IMR-90 (cell line): ENCODE data around the gene NLGN2. TPM values are rescaled to one million over a fixed set of nuclear protein-coding genes. Genes with fewer than 3 reads are reported as not detected.

Experiments
- ATAC-seq: fragments of 200-7000 bp; cut with Tn5 transposase; 2 replicates; pipeline ENCODE4 v1.9.1; 2020; ENCODE audit warnings: low read depth, mild to moderate bottlenecking, moderate library complexity
- BruUV-seq: library from RNA; stranded (reverse); fragments of 400-500 nt; replicated peaks from 2 replicates; lab custom pipeline; 2021; lab: Mats Ljungman, UMichigan
- CTCF ChIA-PET: fragments of 300-600 bp; formaldehyde crosslinking; extraction: SDS; loops from one replicate; lab custom pipeline; 2021; ENCODE audit warnings: antibody characterized with exemption; lab: Yijun Ruan, JAX
- POLR2A ChIA-PET: fragments of 300-600 bp; sonication (Branson Sonifier 250); formaldehyde crosslinking; loops from one replicate; lab custom pipeline; 2022; ENCODE audit warnings: antibody characterized with exemption; ENCODE audit not compliant: unreplicated experiment; lab: Charles Lee
- DNase-seq: peaks from one replicate; pipeline ENCODE4 v3.0.0; 2013
- H2AFZ ChIP-seq: replicated peaks from 2 replicates; pipeline ENCODE3; 2013; ENCODE audit warnings: low read length, mild to moderate bottlenecking; ENCODE audit not compliant: poor library complexity
- H2AK5ac ChIP-seq: 2 replicates; pipeline ENCODE4 v1.6.1; 2013; ENCODE audit warnings: low read depth, low read length, inconsistent platforms
- H2AK9ac ChIP-seq: replicated peaks from 2 replicates; pipeline ENCODE3; 2013; ENCODE audit warnings: mild to moderate bottlenecking, low read depth, low read length, moderate library complexity; ENCODE audit not compliant: poor library complexity
- H2BK120ac ChIP-seq: 2 replicates; pipeline ENCODE4 v1.6.1; 2013; ENCODE audit warnings: low read depth, low read length, inconsistent platforms
- H2BK15ac ChIP-seq: 3 replicates; pipeline ENCODE4 v1.6.1; 2013; ENCODE audit warnings: low read depth, low read length, inconsistent platforms
- H2BK20ac ChIP-seq: 2 replicates; pipeline ENCODE4 v1.6.1; 2013; ENCODE audit warnings: low read depth, mild to moderate bottlenecking, inconsistent platforms, low read length, moderate library complexity
- H2BK5ac ChIP-seq: 2 replicates; pipeline ENCODE4 v1.6.1; 2013; ENCODE audit warnings: mild to moderate bottlenecking, low read depth, low read length, inconsistent platforms; ENCODE audit not compliant: poor library complexity, severe bottlenecking
- H3K14ac ChIP-seq: replicated peaks from 2 replicates; pipeline ENCODE4 v1.6.1; 2013; ENCODE audit warnings: low read depth, low read length, inconsistent platforms
- H3K18ac ChIP-seq: 2 replicates; pipeline ENCODE4 v1.6.1; 2013; ENCODE audit warnings: low read depth, low read length, control low read depth
- H3K23ac ChIP-seq: 2 replicates; pipeline ENCODE4 v1.6.1; 2013; ENCODE audit warnings: low read depth, low read length, inconsistent platforms
- H3K27ac ChIP-seq: 2 replicates; pipeline ENCODE4 v1.5.1; 2013; ENCODE audit warnings: mild to moderate bottlenecking, control low read depth, low read length; ENCODE audit not compliant: insufficient read depth
- H3K27me3 ChIP-seq: 2 replicates; pipeline ENCODE4 v1.6.1; 2013; ENCODE audit warnings: low read length; ENCODE audit not compliant: control insufficient read depth, insufficient read depth
- H3K36me3 ChIP-seq: 2 replicates; pipeline ENCODE4 v1.6.1; 2013; ENCODE audit warnings: low read length, mixed read lengths; ENCODE audit not compliant: control insufficient read depth, insufficient read depth
- H3K4ac ChIP-seq: 2 replicates; pipeline ENCODE4 v1.6.1; 2013; ENCODE audit warnings: low read depth, low read length, inconsistent platforms
- H3K4me1 ChIP-seq: 2 replicates; pipeline ENCODE4 v1.6.1; 2013; ENCODE audit warnings: low read length, mixed read lengths; ENCODE audit not compliant: control insufficient read depth, insufficient read depth
- H3K4me2 ChIP-seq: 2 replicates; pipeline ENCODE4 v1.6.1; 2013; ENCODE audit warnings: low read depth, mild to moderate bottlenecking, control low read depth, low read length, moderate library complexity
- H3K4me3 ChIP-seq: 2 replicates; pipeline ENCODE4 v1.5.1; 2013; ENCODE audit warnings: low read depth, mild to moderate bottlenecking, control low read depth, low read length, moderate library complexity; ENCODE audit not compliant: insufficient read depth
- H3K56ac ChIP-seq: 2 replicates; pipeline ENCODE4 v1.6.1; 2013; ENCODE audit warnings: low read length, inconsistent platforms; ENCODE audit not compliant: insufficient read depth; ENCODE audit errors: extremely low read depth
- H3K79me1 ChIP-seq, 2 experiments: 2 replicates each; pipeline ENCODE4 v1.6.1; 2013; ENCODE audit warnings: low read length in 2 of 2, inconsistent platforms in 1 of 2, low read depth in 1 of 2
- H3K9ac ChIP-seq: 2 replicates; pipeline ENCODE4 v1.6.1; 2013; ENCODE audit warnings: low read depth, low read length, control low read depth
- H3K9me1 ChIP-seq: 2 replicates; pipeline ENCODE4 v1.6.1; 2013; ENCODE audit warnings: low read length, inconsistent platforms; ENCODE audit not compliant: insufficient read depth
- H3K9me3 ChIP-seq: 2 replicates; pipeline ENCODE4 v1.6.1; 2013; ENCODE audit warnings: low read length; ENCODE audit not compliant: control insufficient read depth, insufficient read depth
- H4K20me1 ChIP-seq: 2 replicates; pipeline ENCODE4 v1.6.1; 2013; ENCODE audit warnings: low read length, inconsistent platforms; ENCODE audit not compliant: insufficient read depth
- H4K5ac ChIP-seq: 2 replicates; pipeline ENCODE4 v1.6.1; 2013; ENCODE audit warnings: mild to moderate bottlenecking, low read depth, low read length, control low read depth
- H4K8ac ChIP-seq, 2 experiments: 2 replicates each; pipeline ENCODE4 v1.6.1; 2013; ENCODE audit warnings: low read depth in 2 of 2, low read length in 2 of 2, control low read depth in 1 of 2, inconsistent platforms in 1 of 2
- H4K91ac ChIP-seq: 2 replicates; pipeline ENCODE4 v1.6.1; 2013; ENCODE audit warnings: low read depth, low read length, inconsistent platforms; ENCODE audit not compliant: insufficient read depth
- BHLHE40 ChIP-seq: fragments of 150-350 bp; IDR thresholded peaks from 2 replicates; pipeline ENCODE4 v1.6.1; 2016; ENCODE audit warnings: mild to moderate bottlenecking, low read depth, low read length
- CEBPB ChIP-seq: IDR thresholded peaks from 2 replicates; pipeline ENCODE4 v1.6.1; 2012; ENCODE audit warnings: low read depth, low read length, improper control_type of control experiment
- CHD1 ChIP-seq: IDR thresholded peaks from 2 replicates; pipeline ENCODE4 v1.6.1; 2012; ENCODE audit warnings: low read depth, low read length, improper control_type of control experiment
- CTCF ChIP-seq: conservative IDR thresholded peaks from 2 replicates; pipeline ENCODE4 v1.5.1; 2012; ENCODE audit warnings: mild to moderate bottlenecking, low read depth, low read length, improper control_type of control experiment
- MAFK ChIP-seq: IDR thresholded peaks from 2 replicates; pipeline ENCODE4 v1.6.1; 2012; ENCODE audit warnings: low read depth, low read length, improper control_type of control experiment
- MAZ ChIP-seq: IDR thresholded peaks from 2 replicates; pipeline ENCODE4 v1.6.1; 2012; ENCODE audit warnings: low read depth, mild to moderate bottlenecking, low read length, improper control_type of control experiment, moderate library complexity, borderline replicate concordance
- MXI1 ChIP-seq: IDR thresholded peaks from 2 replicates; pipeline ENCODE4 v1.6.1; 2012; ENCODE audit warnings: low read depth, mild to moderate bottlenecking, low read length, moderate library complexity, borderline replicate concordance
- NFE2L2 ChIP-seq: fragments of 150-350 bp; IDR thresholded peaks from 2 replicates; pipeline ENCODE4 v1.6.1; 2016; ENCODE audit warnings: low read depth, mild to moderate bottlenecking, low read length
- POLR2A ChIP-seq: IDR thresholded peaks from 2 replicates; pipeline ENCODE4 v1.6.1; 2012; ENCODE audit warnings: mild to moderate bottlenecking, low read depth, low read length
- RAD21 ChIP-seq: IDR thresholded peaks from 2 replicates; pipeline ENCODE4 v1.6.1; 2012; ENCODE audit warnings: low read length, improper control_type of control experiment
- RCOR1 ChIP-seq: IDR thresholded peaks from 2 replicates; pipeline ENCODE4 v1.6.1; 2012; ENCODE audit warnings: mild to moderate bottlenecking, low read length, improper control_type of control experiment; ENCODE audit not compliant: insufficient replicate concordance
- RFX5 ChIP-seq: IDR thresholded peaks from 2 replicates; pipeline ENCODE4 v1.8.0; 2012; ENCODE audit warnings: low read depth, mild to moderate bottlenecking, low read length, moderate library complexity
- SMC3 ChIP-seq: fragments of 150-350 bp; IDR thresholded peaks from 2 replicates; pipeline ENCODE4 v1.6.1; 2016; ENCODE audit warnings: low read depth, mild to moderate bottlenecking, antibody characterized with exemption, low read length, moderate library complexity
- WGBS, 2 experiments: methylation state at CpG; one replicate each; pipeline versions ENCODE4 v1.1.5 to v1.1.7; 2013; ENCODE audit warnings: missing lambda C conversion rate in 2 of 2; ENCODE audit not compliant: insufficient read length in 1 of 2; ENCODE audit errors: extremely low coverage in 2 of 2; 5-methylcytosine and 5-hydroxymethylcytosine counted together
- dilution Hi-C: fragments of 300-500 bp; cut with HindIII; formaldehyde crosslinking; loops from one replicate; pipeline ENCODE4 v1.14.3; 2018; ENCODE audit warnings: low sequenced_read_pairs; ENCODE audit not compliant: unreplicated experiment
- in situ Hi-C: fragments of 300-500 bp; cut with MboI; formaldehyde crosslinking; loops from 3 replicates; pipeline ENCODE4 v1.14.3; 2019; ENCODE audit warnings: low sequenced_read_pairs, inconsistent platforms, mixed read lengths
- intact Hi-C: fragments of 100-400 bp; cut with micrococcal nuclease; formaldehyde crosslinking; loops from 2 replicates; pipeline ENCODE4 v1.10.0; 2022
- polyA plus RNA-seq, 3 experiments: library from polyadenylated mRNA; depleted of rRNA; stranded (reverse); fragments of >200 nt; gene quantifications; 2 replicates each; pipeline ENCODE4 v1.2.3, GENCODE V29; 2012; ENCODE audit warnings: low replicate concordance in 1 of 3
- total RNA-seq: library from RNA; depleted of rRNA; stranded (reverse); fragments of >200 nt; gene quantifications from 2 replicates; pipeline ENCODE4 v1.2.3, GENCODE V29; 2012
- TF ChIP-seq, protein P1 (sequence below): fragments of 150-350 bp; IDR thresholded peaks from 2 replicates; pipeline ENCODE4 v1.6.1; 2016; ENCODE audit warnings: low read depth, mild to moderate bottlenecking, low read length, moderate library complexity, borderline replicate concordance
- TF ChIP-seq, protein P2 (sequence below): fragments of 150-350 bp; IDR thresholded peaks from 2 replicates; pipeline ENCODE4 v1.6.1; 2017; ENCODE audit warnings: mild to moderate bottlenecking, antibody characterized with exemption, low read length, low read depth

The NLGN2 gene
- total and polyA plus RNA-seq, 2 of the 4 experiments (the other 2 are of a cell fraction) = 1.8 to 38.1 TPM

DNA sequence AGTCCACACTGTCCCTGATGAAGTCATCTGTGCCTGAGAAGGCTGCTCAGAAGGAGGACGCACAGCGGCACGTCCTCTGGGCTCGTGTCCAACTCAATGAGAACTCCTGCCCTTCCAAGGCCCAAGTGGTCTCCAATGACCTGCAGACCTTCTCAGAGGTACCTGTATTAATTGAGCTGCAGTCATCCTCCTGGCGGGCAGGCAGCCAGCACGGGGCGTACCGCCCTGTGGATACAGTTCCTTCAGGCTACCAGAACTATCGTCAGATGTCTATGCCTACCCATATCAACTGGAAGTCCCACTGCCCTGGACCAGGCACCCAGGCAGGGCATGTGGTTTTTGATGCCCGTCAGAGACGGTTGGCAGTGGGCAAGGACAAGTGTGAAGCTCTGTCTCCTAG is 24.7 kb downstream of the NLGN2 start:
- H4K5ac ChIP-seq = no peak overlapping the region
- ATAC-seq (no peak), DNase-seq (no peak)
- no peak overlapping the region for H2BK20ac ChIP-seq
- H2AK9ac ChIP-seq = no peak overlapping the region
- no peak overlapping the region for H4K8ac ChIP-seq
- H3K27ac ChIP-seq = no peak overlapping the region
- no TSS peak for BruUV-seq
- no peak overlapping the region for H3K14ac ChIP-seq
- no peak overlapping the region for H3K18ac ChIP-seq
- H3K23ac ChIP-seq = no peak overlapping the region
- H3K36me3 ChIP-seq = no peaks in the 10 kb centered on the region
- no peaks in the 10 kb centered on the region for H3K9me3 ChIP-seq
- H4K20me1 ChIP-seq = no peaks in the 10 kb centered on the region; the same call in 1 of the 2 replicates
- H2BK120ac ChIP-seq = no peak overlapping the region
- H4K91ac ChIP-seq = no peak overlapping the region
- intact Hi-C loops (no loop called here), dilution Hi-C loops (no loop called here), in situ Hi-C loops (no loop called here)
- no peak overlapping the region for H3K9ac ChIP-seq
- ChIA-PET POLR2A (no interaction called here), CTCF (no interaction called here)
- no peak for TF ChIP-seq MAZ
- TF ChIP-seq RAD21 = no peak
- no peak for TF ChIP-seq MXI1
- no peak for TF ChIP-seq RCOR1
- no peak for TF ChIP-seq CEBPB
- TF ChIP-seq POLR2A = no peak
- TF ChIP-seq MAFK = no peak
- TF ChIP-seq CHD1 = no peak
- TF ChIP-seq, protein P1, sequence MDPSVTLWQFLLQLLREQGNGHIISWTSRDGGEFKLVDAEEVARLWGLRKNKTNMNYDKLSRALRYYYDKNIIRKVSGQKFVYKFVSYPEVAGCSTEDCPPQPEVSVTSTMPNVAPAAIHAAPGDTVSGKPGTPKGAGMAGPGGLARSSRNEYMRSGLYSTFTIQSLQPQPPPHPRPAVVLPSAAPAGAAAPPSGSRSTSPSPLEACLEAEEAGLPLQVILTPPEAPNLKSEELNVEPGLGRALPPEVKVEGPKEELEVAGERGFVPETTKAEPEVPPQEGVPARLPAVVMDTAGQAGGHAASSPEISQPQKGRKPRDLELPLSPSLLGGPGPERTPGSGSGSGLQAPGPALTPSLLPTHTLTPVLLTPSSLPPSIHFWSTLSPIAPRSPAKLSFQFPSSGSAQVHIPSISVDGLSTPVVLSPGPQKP = no peak
- TF ChIP-seq, protein P2, sequence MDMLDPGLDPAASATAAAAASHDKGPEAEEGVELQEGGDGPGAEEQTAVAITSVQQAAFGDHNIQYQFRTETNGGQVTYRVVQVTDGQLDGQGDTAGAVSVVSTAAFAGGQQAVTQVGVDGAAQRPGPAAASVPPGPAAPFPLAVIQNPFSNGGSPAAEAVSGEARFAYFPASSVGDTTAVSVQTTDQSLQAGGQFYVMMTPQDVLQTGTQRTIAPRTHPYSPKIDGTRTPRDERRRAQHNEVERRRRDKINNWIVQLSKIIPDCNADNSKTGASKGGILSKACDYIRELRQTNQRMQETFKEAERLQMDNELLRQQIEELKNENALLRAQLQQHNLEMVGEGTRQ = no peak
- no peak for TF ChIP-seq RFX5
- no peak for TF ChIP-seq CTCF
- TF ChIP-seq BHLHE40 = no peak
- TF ChIP-seq NFE2L2 = no peak
- TF ChIP-seq SMC3 = no peak
- no peak overlapping the region for H2AK5ac ChIP-seq
- H3K79me1 ChIP-seq = peaks cover 0 to 2% of the 10 kb centered on the region in 2 experiments; a peak in 1 of 4 replicates
- H3K4me2 ChIP-seq = no peak overlapping the region
- H3K9me1 ChIP-seq = no peaks in the 10 kb centered on the region
- no peaks in the 10 kb centered on the region for H3K4me1 ChIP-seq
- H3K4ac ChIP-seq = no peak overlapping the region
- no peak overlapping the region for H2BK5ac ChIP-seq
- H3K4me3 ChIP-seq = no peak overlapping the region
- WGBS, 2 experiments = 90% methylated on average over 7 of the region's 11 CpGs; no CpG with 5 or more reads in 1 of the 2 experiments
- H2AFZ ChIP-seq = no peak overlapping the region
- H3K27me3 ChIP-seq = no peaks in the 10 kb centered on the region; the same call in 1 of the 2 replicates
- no peak overlapping the region for H3K56ac ChIP-seq
- no peak overlapping the region for H2BK15ac ChIP-seq
